Psoas muscle (tissue), 8 donors: ENCODE results near the gene HOMER2. TPM values are rescaled to one million over a fixed set of nuclear protein-coding genes. Genes with fewer than 3 reads are reported as not detected.

Experiments used
- ATAC-seq, 4 donors: fragments of 200-7000 bp; cut with Tn5 transposase; one replicate each; pipeline ENCODE4 v1.9.1; 2020; ENCODE audit warnings: moderate library complexity in 3 of 4, mild to moderate bottlenecking in 2 of 4
- DNase-seq, 2 donors: peaks; one replicate each; pipeline ENCODE4 v3.0.0-alpha.2; 2020
- H3K27ac ChIP-seq: fragments of 200-600 bp; one replicate; pipeline ENCODE4 v1.8.0; 2022
- H3K27me3 ChIP-seq, 3 donors: fragments of 200-600 bp in 1 of 3; one replicate each; pipeline versions ENCODE4 v1.6.1 to v1.8.0; 2013 to 2022; ENCODE audit warnings: low read length in 2 of 3, mild to moderate bottlenecking in 2 of 3, moderate library complexity in 1 of 3; ENCODE audit not compliant: insufficient read depth in 3 of 3
- H3K36me3 ChIP-seq, 2 donors: fragments of 200-600 bp in 1 of 2; one replicate each; pipeline versions ENCODE4 v1.6.1 to v1.8.0; 2013 to 2022; ENCODE audit warnings: low read depth in 1 of 2, mild to moderate bottlenecking in 1 of 2, moderate library complexity in 1 of 2; ENCODE audit not compliant: insufficient read depth in 1 of 2
- H3K4me1 ChIP-seq: fragments of 200-600 bp; one replicate; pipeline ENCODE4 v1.8.0; 2022
- H3K4me3 ChIP-seq: fragments of 200-600 bp; one replicate; pipeline ENCODE4 v1.8.0; 2022; ENCODE audit warnings: mild to moderate bottlenecking
- H3K9me3 ChIP-seq: fragments of 200-600 bp; one replicate; pipeline ENCODE4 v1.8.0; 2022
- CTCF ChIP-seq: fragments of 200-600 bp; IDR thresholded peaks from one replicate; pipeline ENCODE4 v1.8.0; 2022; ENCODE audit warnings: antibody characterized with exemption
- WGBS, 3 donors: extraction: QIAGEN DNeasy Blood & Tissue Kit; methylation state at CpG; one replicate each; pipeline versions ENCODE4 v1.1.6 to v1.1.7; 2013; 5-methylcytosine and 5-hydroxymethylcytosine counted together
- intact Hi-C, 2 donors: fragments of 100-400 bp; cut with DNase I; formaldehyde crosslinking; loops; one replicate each; pipeline versions ENCODE4 v1.11.0 to v1.14.2; 2022
- polyA plus RNA-seq, 3 donors: library from polyadenylated mRNA; stranded (reverse); fragments of 200-250 nt; gene quantifications; one replicate each; pipeline ENCODE4 v1.2.3, GENCODE V29; 2013
- total RNA-seq, 4 donors: library from RNA; stranded (reverse); fragmentation: NEBNext Ultra II Directional in 2 of 4; extraction: Animal tissue kit (Norgen Biotek cat#: 25700) in 2 of 4; gene quantifications; one replicate each; pipeline versions ENCODE4 v1.2.1 to v1.2.4, GENCODE V29; 2021 to 2023
- donor health status: healthy with polysubstance abuse.
- donor health status: DM: no; HTN: no; CAD: no; lungs with moderate emphysema.
- donor health status: Bipolar disorder and iron deficiency.
- donor health status: healthy.
- donor health status: DM: yes; HTN: yes; CAD: no.
- donor health status: DM: no; HTN: no; CAD: no.
- donor health status: DM: no; HTN: no; CAD: no.
- donor health status: DM: yes; HTN: yes; CAD: no.

HOMER2 gene
- total and polyA plus RNA-seq, 7 donors = 27.2 to 119 (median 53.9) TPM

- H3K27me3 ChIP-seq = no peaks in the 10 kb centered on the region
- peaks cover 0 to 3% of the 10 kb centered on the region in 2 donors for H3K36me3 ChIP-seq
- H3K4me3 ChIP-seq = no peak overlapping the region
- ATAC-seq (no peak), DNase-seq (no peak)
- intact Hi-C loops = no loop called here
- 61 to 70% (median 68%) methylated on average over 3 of the region's 3 CpGs for WGBS, 3 donors
- TF ChIP-seq CTCF = no peak
- H3K9me3 ChIP-seq = no peaks in the 10 kb centered on the region
- peaks cover 4% of the 10 kb centered on the region for H3K4me1 ChIP-seq
- no peak overlapping the region for H3K27ac ChIP-seq
These were observed 43.4 kb upstream of the HOMER2 start for GRCh38 chr15:82995938-82996337.

- intact Hi-C loops = no loop called here
These were observed 42.6 kb upstream of the HOMER2 start for GRCh38 chr15:82995076-82995475.

GRCh38 chr15:82993144-82993543 lies 40.6 kb upstream of the HOMER2 start:
- TF ChIP-seq CTCF = no peak
- intact Hi-C loops = no loop called here

More at GRCh38 chr15:82995076-82995475, 42.6 kb upstream of the HOMER2 start:
- no peak for ATAC-seq
- no peaks in the 10 kb centered on the region for H3K27me3 ChIP-seq
- 77 to 84% (median 83%) methylated on average over 2 of the region's 2 CpGs for WGBS, 3 donors
- no peak overlapping the region for H3K4me3 ChIP-seq
- no peak overlapping the region for H3K27ac ChIP-seq
- H3K4me1 ChIP-seq = peaks cover 3% of the 10 kb centered on the region
- no peak for TF ChIP-seq CTCF
- no peaks in the 10 kb centered on the region for H3K9me3 ChIP-seq
- no peak for DNase-seq
- H3K36me3 ChIP-seq = peaks cover 0 to 9% of the 10 kb centered on the region in 2 donors

GRCh38 chr15:82992436-82992998 lies 40.0 kb upstream of the HOMER2 start:
- ATAC-seq (no peak), DNase-seq (no peak)
- H3K9me3 ChIP-seq = no peaks in the 10 kb centered on the region
- H3K4me3 ChIP-seq = no peak overlapping the region
- 86 to 94% (median 93%) methylated on average over 3 of the region's 3 CpGs for WGBS, 3 donors
- TF ChIP-seq CTCF = no peak
- no peaks in the 10 kb centered on the region for H3K27me3 ChIP-seq
- intact Hi-C loops = no loop called here
- no peak overlapping the region for H3K27ac ChIP-seq
- peaks cover 0 to 31% of the 10 kb centered on the region in 2 donors for H3K36me3 ChIP-seq
- H3K4me1 ChIP-seq = no peaks in the 10 kb centered on the region

More at GRCh38 chr15:82993144-82993543, 40.6 kb upstream of the HOMER2 start:
- H3K4me1 ChIP-seq = no peaks in the 10 kb centered on the region
- H3K27me3 ChIP-seq = no peaks in the 10 kb centered on the region
- no peak overlapping the region for H3K27ac ChIP-seq
- ATAC-seq = no peak
- H3K9me3 ChIP-seq = no peaks in the 10 kb centered on the region
- WGBS, 3 donors = 79 to 87% (median 81%) methylated on average over 4 of the region's 4 CpGs
- no peak for DNase-seq
- H3K4me3 ChIP-seq = no peak overlapping the region
- peaks cover 0 to 24% of the 10 kb centered on the region in 2 donors for H3K36me3 ChIP-seq

GRCh38 chr15:82986442-82986780 lies 33.9 kb upstream of the HOMER2 start:
- DNase-seq = no peak
- Histone ChIP-seq H3K36me3 (peaks cover 0 to 37% of the 10 kb centered on the region in 2 donors), H3K27ac (peak overlapping the region; percentile 89), H3K27me3 (no peaks in the 10 kb centered on the region), H3K4me1 (peaks cover 19% of the 10 kb centered on the region), H3K9me3 (no peaks in the 10 kb centered on the region), H3K4me3 (peak overlapping the region; percentile 71)
- no peak for TF ChIP-seq CTCF
- intact Hi-C loops = loop anchor here in 1 of 2 donors (2.0 to 10.0 kb wide), 3 partner anchors 24 to 452 kb away; partner anchors contain the start of gene C15orf40
- 0 to 1% (median 0%) methylated on average over 12 of the region's 12 CpGs for WGBS, 3 donors
- ATAC-seq = peak in 2 of 4 donors; percentile 23 to 35
